HG02938 (cell line): ENCODE results near the gene SSBP4.
"Not testable (repeated sequence)": the region's sequence is repeated elsewhere in the genome, so short reads cannot be mapped to it uniquely, and the experiment has no call there.

ENCODE experiments used
- ATAC-seq: cut with Tn5 transposase; IDR thresholded peaks from one replicate; pipeline ENCODE4 v1.9.1; 2021; ENCODE audit warnings: mild to moderate bottlenecking, moderate library complexity; ENCODE audit not compliant: unreplicated experiment

Gene SSBP4

GRCh38 chr19:18392926-18393325, 26.3 kb upstream of the SSBP4 start:
- no peak for ATAC-seq

- no peak for ATAC-seq
Measured at GRCh38 chr19:18393836-18394235, 25.4 kb upstream of the SSBP4 start.

GRCh38 chr19:18396471-18397241, 22.5 kb upstream of the SSBP4 start:
- no peak for ATAC-seq

- ATAC-seq = no peak
Measured at GRCh38 chr19:18397242-18398202, 21.7 kb upstream of the SSBP4 start, which contains the start of gene LRRC25. LRRC25 (minus strand) TSS chr19:18397622; CDS start chr19:18396963, 659 bp downstream.

- ATAC-seq = no peak
Measured at GRCh38 chr19:18399008-18399407, 20.2 kb upstream of the SSBP4 start.

GRCh38 chr19:18401580-18402112, 17.6 kb upstream of the SSBP4 start:
- no peak for ATAC-seq

GRCh38 chr19:18402455-18403248, 16.5 kb upstream of the SSBP4 start:
- not testable (repeated sequence) for ATAC-seq

- not testable (repeated sequence) for ATAC-seq
Measured at GRCh38 chr19:18405754-18406153, 13.4 kb upstream of the SSBP4 start.

GRCh38 chr19:18406749-18407148, 12.4 kb upstream of the SSBP4 start:
- no peak for ATAC-seq

GRCh38 chr19:18408053-18408476, 11.1 kb upstream of the SSBP4 start:
- ATAC-seq = no peak

GRCh38 chr19:18412610-18413239, 6.5 kb upstream of the SSBP4 start:
- ATAC-seq = no peak

GRCh38 chr19:18414504-18415177, 4.6 kb upstream of the SSBP4 start:
- no peak for ATAC-seq

- no peak for ATAC-seq
Measured at GRCh38 chr19:18415178-18415867, 3.9 kb upstream of the SSBP4 start.

- no peak for ATAC-seq
Measured at GRCh38 chr19:18416778-18417249, 2.4 kb upstream of the SSBP4 start.

- ATAC-seq = no peak
Measured at GRCh38 chr19:18417250-18418028, 1.8 kb upstream of the SSBP4 start.

GRCh38 chr19:18418029-18418482, 1.1 kb upstream of the SSBP4 start:
- ATAC-seq = no peak

- ATAC-seq = no peak
Measured at GRCh38 chr19:18418483-18419194, 559 bp upstream of the SSBP4 start.
